Embryonic facial prominence (tissue), 1 donor: ENCODE data around the gene ZNF710.

ENCODE experiments used
- DNase-seq: peaks from one replicate; pipeline ENCODE4 v3.0.0-alpha.2; 2016; ENCODE audit errors: extremely low spot score

Gene ZNF710

DNA sequence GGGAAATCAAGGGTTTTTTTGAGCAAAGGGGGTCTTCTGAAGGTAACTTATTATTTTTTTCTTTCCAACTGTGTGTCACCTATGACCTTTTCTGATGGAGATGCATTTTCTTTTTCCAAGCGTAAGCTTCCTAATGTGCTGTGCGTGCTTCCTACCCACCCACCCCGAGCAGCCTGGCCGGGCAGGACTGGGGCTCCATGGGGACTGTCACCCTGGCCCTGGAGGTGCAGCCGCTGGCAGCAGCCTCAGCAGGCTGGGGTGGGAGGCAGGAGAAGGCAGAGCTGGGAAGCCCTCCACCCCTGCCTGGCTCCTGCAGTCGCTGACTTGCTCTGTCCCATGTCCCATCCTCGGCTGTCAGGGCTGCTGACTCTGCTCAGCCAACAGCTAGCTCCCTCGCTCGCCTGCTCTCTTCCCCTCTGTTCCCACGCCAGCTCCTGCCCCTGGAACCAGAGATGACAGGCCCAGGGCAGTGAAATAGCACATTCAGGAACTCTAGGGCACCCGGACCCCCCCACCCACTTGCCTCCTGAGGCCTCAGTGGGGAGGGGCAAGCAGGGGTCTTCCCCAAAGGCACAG lies 79.8 kb downstream of the ZNF710 start:
- DNase-seq = no peak

DNA sequence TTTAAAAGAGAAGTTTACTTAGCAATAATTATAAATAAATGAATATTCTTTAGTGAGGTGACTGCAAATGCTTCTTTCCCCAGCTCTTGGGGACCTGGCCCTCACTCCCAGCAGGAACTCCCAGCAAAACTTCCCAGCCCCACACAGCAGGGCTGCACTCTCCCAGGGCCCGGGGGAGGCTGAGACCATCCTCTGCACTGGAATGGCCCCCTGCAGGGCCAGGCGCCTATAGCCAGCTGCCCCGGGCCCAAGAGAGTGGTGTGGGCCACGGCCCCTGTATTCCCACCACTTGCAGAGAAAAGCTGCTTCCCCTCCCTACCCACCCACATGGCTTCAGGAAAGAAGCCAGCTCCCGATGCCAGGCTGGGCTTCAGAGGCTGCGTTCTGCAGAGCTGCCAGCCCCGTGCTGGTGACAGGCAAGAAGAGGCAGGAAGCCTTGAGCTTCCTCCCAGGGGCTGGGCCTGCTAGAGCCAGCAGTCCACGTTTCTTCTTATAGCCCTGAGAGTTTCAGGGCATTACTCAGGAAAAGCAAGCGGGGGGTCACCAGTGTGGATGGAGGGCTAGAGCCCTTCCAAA lies 81.1 kb downstream of the ZNF710 start:
- no peak for DNase-seq

DNA sequence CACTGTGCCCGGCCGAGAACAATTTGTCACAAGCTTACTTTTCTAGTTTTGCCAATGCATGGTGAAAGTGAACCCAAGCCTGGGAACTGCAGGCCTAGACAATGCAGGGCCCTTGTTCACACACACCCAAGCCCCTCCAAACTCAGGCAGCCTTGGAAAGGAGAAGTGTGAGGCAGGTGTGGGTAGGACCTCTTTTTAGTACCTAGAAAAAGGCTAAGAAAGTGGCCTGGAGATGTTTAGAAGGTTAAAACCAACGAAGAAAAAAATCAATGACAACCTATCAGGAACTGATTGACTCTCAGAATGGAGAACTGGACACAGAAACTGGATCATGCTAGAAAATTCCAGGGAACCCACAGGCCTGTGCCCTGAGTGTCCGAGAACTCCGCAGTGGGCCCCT lies 82.3 kb downstream of the ZNF710 start:
- no peak for DNase-seq

DNA sequence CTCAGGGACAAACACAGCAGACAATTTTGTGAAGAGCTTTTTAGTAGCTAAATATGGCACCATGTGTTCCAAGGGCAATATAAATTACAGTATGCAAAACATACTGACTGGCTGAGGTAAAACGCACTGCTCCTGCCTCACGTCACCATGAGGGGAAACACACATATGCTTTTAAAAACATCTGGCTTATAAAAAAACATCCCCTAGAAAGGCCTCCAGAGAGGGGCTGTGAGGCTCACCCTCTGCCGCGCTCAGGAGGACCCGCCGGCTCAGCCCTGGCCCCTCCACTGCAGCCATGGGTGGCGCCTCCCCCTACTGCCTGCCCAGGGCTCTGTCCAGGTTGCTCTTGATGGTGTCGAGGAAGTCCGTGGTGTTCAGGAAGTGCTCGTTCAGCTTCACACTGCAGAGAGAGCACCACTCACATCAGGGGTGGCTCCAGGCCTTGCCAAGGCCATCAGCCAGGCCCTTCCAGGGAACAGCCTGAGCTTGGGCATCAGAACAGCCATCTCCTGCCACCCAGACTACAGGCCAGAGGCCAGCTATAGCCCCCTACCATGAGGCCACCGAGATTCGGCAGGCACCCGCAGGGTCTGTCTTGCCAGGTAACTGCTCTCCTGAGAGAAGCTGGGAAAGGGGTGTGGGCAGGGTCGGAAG lies 83.0 kb downstream of the ZNF710 start:
- DNase-seq = no peak

DNA sequence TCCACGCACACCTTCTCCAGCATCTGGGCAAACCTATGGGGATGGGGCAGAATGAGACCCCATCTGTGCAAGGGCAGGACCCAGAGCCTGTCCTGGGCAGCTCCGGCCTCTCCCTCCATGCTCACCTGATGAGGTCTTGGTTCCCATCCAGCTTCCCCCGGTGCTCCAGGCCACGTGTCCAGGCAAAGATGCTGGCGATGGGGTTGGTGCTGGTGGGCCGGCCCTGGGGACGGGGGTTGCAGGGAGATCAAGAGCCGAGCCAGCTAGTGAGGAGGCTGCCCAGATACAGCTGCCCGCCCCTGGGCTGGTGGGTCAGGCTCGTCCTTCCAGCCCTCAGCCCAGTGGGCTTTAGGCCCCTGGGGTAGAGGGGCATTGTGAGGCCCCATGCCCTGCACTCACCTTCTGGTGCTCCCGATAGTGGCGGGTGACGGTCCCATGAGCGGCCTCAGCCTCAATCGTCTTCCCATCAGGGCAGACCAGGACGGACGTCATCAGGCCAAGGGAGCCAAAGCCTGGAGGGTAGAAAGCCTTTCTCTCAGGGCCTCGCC lies 83.8 kb downstream of the ZNF710 start:
- DNase-seq = no peak

DNA sequence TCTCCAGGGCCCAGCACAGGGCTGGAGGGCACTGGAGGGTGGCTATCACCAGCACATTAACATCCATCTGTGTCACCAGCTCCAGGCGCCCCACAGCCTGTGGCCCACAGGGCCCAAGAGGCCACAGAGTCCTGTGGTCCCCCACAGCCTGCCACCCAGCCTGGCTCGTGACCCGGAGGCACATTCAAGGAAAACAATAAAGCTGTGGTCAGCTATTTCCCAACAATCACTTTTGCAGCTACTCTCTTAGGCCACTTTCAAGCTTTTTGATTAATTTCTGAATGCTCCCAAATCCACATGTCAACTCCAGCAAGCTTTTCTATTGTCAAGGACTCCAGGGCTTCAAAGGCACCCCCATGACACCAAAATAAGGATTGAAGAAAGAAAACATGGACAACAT lies 84.4 kb downstream of the ZNF710 start:
- DNase-seq = no peak

DNA sequence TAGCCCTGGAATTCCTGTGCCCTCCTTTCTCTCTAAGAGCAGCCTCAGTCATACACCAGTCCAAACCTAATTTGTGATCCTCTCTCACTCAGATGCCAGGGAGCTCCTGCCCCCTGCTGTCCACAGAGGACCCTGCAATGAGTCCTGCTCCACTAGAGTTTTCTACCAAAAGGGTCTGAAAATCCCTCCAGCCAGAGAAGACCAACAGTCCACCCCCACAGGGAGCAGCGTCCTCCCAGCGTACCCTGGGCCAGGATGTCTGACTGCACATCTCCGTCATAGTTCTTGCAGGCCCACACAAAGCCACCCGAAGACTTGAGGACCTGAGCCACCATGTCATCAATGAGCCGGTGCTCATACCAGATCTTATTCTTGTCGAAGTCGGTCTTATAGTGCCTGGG lies 85.7 kb downstream of the ZNF710 start:
- DNase-seq = no peak

DNA sequence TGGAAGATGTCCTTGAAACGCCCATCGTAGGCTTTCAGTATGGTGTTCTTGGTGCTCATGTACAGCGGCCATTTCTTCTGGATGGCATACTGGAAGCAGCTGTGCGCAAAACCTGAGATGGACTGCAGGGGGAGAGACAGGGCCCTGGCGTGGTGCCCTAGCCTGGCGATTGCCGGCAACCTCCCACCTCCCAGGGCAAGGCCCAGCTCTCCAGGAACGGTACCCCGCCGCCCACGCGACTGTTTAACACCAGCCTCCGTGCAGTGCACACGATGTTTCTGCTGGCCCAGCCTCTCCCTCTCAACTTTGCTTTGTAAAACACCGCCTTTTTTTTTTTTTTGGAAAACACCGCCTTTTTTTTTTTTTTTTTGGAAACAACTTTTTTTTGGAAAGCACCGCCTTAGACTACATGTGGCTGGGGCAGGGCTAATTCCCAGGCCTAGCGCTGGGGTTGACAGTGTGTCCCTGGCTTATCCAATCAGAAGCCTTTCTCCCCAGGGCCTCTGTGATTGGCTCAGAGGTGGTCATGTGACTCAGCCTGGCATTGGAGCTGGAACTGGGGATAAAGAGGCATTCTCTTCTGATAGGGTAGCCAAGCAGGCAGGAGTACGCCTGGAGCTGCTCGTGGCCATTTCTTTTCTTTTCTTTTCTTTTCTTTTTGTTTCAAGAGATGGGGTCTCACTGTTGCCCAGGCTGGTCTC lies 86.5 kb downstream of the ZNF710 start:
- no peak for DNase-seq

DNA sequence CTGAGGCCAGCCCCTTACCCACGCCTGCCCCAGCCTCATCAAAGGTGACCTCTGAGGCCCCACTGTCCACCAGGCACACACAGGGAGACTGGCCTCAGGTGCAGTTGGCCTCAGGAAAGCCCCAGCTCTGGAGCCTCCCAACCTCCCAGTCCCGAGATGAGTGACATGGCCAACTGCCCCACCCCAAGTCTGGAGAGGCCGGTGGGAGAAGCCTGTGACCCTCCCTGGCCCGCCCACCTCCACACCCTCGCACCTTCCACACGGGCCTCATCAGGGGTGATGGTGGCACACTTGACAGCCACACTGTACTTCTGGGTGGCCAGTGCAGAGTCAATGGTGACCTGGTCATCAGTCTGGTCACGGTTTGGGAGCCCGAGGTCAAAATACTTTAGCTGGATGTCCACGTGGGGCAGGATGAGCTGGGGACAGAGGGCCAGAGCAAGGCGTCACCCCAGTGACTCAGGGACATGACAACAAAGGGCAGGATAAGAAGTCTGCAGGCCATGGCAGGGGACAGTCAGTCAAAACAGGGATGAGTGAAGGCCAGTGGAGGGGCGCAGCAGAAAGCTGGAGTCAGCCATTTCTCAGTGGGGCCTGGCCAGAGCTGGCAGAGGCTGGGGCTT lies 89.2 kb downstream of the ZNF710 start:
- DNase-seq = no peak

DNA sequence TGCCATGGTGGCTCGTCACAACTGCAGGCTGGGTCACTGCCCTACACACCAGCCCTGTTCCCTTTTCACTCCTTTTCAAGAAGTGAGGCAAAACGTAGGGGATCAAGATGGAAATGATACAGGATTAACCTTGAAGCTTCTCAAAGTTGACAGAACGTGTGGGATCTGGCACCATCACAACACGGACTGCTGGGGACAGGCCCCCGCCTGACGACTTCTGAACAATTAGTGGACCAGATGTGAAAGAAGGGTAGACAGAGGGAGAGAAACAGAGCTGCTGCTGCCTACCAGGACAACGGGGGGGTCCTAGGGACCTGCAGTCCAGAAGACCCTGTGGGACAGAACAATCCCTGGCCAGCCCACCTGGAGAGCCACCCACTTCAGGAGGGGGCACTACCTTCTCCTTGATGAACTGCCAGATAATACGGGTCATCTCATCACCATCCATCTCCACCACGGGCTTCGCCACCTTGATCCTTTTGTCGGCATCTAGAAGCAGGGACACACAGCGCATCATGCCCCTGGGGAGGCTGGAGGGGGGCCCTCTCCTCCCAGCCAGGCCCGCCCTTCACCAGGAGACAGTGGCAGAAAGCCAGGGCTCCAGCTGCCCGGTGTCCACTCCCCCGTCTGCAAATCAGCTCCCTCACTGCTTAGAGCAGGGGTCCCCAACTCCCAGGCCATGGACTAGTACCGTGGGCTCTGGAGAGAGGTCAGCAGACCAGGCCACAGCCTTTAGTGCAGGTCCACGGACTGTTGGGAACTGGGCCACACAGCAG lies 90.2 kb downstream of the ZNF710 start:
- no peak for DNase-seq

DNA sequence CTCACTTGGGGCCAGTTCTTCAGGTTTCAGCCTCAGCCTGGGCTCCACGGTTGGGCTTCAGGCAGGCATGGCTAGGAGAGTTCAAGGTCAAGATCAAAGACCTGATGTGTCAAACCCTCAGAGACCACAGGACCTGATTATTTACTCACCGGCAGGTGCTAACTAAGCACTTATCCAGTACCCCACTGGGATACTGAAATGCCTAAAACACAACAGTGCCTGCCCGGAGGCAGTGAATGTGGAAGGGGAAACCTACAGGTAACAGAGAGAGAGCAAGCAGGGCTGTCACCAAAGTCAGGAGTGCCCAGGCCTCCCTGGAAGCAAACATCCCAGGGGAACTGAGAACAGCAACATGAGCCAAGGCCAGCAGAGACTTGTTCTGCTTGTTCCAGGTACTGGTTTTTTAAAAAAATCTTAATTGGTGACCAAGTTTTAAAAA lies 94.4 kb downstream of the ZNF710 start:
- no peak for DNase-seq

DNA sequence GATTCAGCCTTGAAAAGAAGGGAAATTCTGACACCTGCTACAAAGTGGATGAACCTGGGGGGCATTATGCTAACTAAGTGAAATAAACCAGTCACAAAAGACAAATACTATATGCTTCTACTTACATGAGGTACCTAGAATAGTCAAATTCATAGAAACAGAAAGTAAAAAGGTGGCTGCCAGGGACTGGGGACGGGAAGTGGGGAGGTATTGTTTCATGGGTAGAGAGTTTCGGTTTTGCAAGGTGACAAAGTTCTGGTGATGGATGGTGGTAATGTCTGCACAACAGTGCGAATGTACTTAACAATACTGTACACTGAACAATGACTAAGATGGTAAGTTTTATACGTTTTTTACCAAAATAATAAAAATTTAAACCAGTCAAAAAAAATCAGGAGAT lies 96.4 kb downstream of the ZNF710 start:
- DNase-seq = no peak

DNA sequence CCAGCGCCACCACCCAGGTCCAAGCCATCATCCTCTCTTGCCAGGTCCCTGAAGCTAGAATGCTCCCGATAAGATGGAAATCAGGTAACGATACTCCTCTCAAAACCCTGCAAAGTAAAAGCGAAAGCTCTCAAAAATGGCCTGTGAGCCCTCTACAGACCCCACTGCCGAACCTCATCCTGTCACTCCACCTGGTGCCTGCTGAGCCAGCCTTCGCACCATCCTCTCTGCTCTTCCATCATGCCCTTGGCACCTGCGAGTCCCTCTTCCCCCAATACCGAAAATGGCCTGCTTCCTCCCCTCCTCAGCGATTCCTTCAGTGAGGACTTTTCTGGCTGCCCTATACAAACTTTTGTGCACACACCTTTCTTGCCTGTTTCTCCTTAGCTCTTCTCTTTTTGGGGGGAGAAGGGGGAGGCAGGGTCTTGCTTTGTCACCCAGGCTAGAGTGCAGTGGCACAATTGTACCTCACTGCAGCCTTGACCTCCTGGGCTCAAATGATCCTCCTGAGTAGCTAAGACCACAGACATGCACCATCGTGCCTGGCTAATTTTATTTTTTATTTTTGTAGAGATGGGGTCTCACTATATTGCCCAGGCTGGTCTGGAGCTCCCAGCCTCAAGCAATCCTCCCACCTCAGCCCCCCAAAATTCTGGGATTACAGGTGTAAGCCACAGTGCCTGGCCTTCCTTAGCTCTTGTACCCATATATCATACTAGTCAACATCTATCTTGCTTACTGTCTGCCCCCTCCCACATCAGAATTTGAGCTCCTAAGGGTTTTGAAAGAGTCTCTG lies 98.1 kb downstream of the ZNF710 start:
- no peak for DNase-seq

DNA sequence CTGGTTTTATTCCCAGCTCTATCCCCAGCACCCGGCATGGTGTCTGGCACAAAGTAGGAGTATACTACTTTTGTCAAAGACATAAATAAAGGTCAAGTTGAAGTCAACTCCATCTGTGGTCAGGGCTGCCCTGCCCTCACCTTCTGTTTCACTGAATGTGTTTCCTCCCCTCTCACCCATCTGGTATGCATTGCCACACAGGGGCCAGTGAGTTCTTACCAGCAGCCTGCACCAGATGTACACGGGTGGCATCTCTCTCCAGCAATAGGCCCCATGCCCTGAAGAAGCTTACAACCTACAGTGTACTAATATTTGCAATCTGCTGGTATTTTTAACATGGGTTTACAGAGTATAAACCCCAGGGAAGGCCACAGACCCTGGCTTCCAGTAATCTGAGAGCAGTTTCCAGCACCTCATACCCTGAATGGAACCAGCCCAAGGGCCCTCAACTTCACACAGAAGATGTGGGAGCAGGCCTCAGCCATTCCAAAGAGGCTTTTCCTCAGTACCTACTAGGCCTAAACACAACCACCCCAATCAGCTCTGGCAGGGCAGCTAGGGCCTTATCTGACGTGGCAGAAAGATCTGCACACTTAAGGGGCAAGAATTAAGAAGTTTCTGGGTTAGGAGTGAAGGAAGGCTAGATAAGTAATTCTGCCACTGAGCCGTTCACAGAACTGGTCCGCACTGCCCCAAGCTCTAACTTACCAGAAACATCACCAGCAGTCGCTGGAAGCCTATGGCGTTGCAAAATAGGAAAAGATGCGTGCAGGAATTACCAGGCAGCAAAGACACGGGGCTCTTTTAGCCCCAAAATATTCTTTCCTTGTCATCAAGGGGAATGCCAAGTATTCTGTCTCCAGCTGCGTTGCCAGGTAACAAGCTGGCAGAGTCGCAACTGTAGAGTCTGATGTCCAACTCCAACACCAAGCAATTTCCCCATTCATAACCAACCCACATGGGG lies 99.0 kb downstream of the ZNF710 start:
- DNase-seq = no peak

DNA sequence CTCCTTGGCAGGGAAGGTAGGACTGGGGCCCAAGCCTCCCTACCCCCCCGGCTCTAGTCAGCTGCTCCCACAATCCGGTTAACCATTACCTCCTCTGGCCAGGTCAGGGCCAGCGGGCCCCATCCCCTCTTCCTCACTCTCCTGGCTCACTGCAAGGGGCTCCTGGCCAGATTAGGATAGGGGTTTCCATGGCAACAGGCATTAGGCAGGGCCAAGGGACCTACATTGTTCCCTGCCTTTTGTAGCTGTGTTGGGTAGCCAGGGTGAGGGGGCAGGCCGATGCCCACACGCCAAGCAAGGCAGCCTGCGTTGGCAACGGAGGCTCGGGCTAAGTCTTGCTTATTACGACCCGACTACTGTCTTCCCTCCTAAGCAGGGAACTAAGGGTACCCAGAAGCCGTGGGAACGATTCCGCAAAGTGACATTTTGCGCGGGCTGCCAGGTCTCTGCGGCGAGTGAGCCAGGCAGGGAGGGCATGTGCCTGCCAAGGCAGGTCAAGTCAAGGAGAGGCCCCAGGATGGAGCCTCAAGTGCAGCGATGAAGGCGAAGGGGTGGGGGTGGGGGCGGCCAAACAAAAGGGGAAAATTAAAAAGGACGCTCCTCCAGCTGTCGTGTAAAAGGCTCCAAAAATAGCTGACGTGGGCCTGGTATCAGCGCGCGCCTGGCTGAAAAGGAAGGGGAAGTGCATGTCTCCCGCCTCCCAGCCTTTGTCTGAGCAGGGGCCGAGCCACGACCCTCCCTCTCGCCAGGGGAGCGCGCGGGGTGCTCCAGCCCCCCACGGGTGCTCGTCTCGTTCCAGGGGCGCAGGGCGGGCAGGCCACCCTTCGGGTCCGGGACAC lies 100.2 kb downstream of the ZNF710 start:
- DNase-seq = no peak

DNA sequence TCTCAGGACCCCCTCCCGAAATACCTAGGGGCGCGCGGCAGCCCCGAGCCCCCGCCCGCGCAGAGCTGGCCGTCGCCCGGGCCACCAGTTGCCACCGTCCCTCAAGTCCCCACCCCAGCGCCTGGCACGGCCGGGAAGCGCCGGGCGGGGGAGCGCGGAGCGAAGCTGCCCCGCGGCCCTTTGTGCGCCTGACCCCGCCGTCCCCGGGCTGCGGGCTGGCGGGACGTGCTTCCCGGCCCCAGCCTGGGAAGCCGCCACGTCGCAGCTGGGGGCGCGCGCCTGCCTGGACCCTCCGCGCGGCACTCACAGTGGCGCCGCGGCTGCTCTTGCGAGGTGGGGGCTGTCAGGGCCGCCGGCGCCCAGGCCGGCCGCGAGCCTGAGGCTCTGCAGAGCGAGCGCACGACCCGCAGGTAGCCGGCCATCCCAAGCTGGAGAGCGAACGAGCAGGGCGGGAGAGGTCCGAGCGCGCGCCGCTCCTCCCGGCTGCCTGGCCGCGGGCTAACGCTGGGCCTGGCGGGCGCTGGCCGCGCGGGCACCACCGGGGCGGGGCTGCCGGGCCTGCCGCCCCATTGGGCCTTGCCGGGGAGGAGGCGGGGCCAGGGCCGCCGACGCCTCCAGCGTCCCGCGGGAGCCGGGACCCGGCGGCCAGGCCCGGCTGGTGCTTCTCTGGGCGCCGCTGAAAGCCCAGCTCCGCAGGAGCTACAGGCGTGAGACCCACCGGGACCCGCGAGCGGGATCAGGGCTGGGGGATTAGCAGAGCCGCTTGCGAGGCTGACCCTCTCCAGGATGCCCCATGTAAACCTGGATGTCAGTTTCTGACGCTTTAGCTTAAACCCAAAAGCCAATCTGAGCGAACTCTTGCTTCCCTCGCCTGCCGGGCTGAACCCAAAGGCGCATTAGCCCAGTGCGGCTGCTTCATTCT lies 101.1 kb downstream of the ZNF710 start, which contains the start of gene IDH2:
Gene IDH2 (minus strand): TSS at position 500 of the 922 bp plus-strand sequence. CDS start 78 bp downstream, at position 422.
- no peak for DNase-seq

DNA sequence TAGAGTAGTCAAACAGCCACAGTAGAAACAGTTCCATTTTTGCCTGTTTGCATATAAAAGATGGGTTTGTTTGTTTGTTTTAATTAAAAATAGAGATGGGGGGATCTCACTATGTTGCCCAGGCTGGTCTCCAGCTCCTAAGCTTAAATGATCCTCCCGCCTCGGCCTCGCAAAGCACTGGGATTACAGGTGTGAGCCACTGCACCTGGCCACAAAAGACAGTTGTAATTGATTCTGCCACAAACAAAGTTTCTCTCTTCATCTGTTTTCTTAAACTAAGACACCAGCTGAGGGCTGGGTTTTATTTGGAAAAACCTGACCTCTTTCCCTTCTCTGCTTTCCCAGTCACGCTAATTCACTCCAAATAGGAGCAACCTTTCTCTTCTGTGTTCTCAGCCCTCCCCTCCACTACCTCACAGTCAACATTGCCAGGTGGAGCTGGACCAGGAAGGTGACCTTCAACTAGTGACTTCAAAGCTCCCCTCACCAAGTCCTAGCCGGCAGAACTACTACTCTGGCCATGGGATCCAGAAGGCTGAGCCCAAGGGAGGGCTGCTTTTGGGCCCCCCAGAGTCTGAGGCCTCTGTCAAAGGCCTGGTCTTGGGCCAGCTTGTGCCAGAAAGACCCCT lies 102.7 kb downstream of the ZNF710 start:
- DNase-seq = no peak
